Heart right ventricle (tissue), 16 donors: ENCODE data around the gene MS4A8. TPM values are rescaled to one million over a fixed set of nuclear protein-coding genes. Genes with fewer than 3 reads are reported as not detected.
A peak's percentile ranks its signal among the peaks of the same experiment; 100 is the strongest.

Source experiments
- ATAC-seq, 8 donors: fragments of 200-7000 bp; cut with Tn5 transposase; one replicate each; pipeline ENCODE4 v1.9.1; 2020; ENCODE audit warnings: mild to moderate bottlenecking in 8 of 8, moderate library complexity in 8 of 8, moderate number of reproducible peaks in 1 of 8
- DNase-seq, 2 donors: peaks; one replicate each; pipeline ENCODE4 v3.0.0-alpha.2; 2020
- H3K27ac ChIP-seq, 10 donors: fragments of 200-600 bp; sonication (generic) in 2 of 10; one replicate each; pipeline versions ENCODE4 v1.5.0 to v1.8.0; 2020 to 2022; ENCODE audit warnings: mild to moderate bottlenecking in 3 of 10
- H3K27me3 ChIP-seq, 7 donors: fragments of 200-600 bp; one replicate each; pipeline ENCODE4 v1.8.0; 2021 to 2022; ENCODE audit warnings: mild to moderate bottlenecking in 2 of 7
- H3K36me3 ChIP-seq, 9 donors: fragments of 200-600 bp; sonication (generic) in 1 of 9; one replicate each; pipeline versions ENCODE4 v1.5.0 to v1.8.0; 2020 to 2022; ENCODE audit warnings: mild to moderate bottlenecking in 2 of 9
- H3K4me1 ChIP-seq, 9 donors: fragments of 200-600 bp; sonication (generic) in 1 of 9; one replicate each; pipeline versions ENCODE4 v1.5.0 to v1.8.0; 2020 to 2022; ENCODE audit warnings: mild to moderate bottlenecking in 4 of 9
- H3K4me3 ChIP-seq, 10 donors: fragments of 200-600 bp; sonication (generic) in 2 of 10; one replicate each; pipeline versions ENCODE4 v1.5.0 to v1.8.0; 2020 to 2022; ENCODE audit warnings: mild to moderate bottlenecking in 7 of 10, moderate library complexity in 2 of 10
- H3K9me3 ChIP-seq, 11 donors: fragments of 200-600 bp in 10 of 11; sonication (generic) in 2 of 11; one replicate each; pipeline versions ENCODE4 v1.5.0 to v1.8.0; 2013 to 2022; ENCODE audit warnings: mild to moderate bottlenecking in 2 of 11, control low read depth in 1 of 11, moderate library complexity in 1 of 11
- CTCF ChIP-seq, 9 donors: fragments of 200-600 bp; sonication (generic) in 2 of 9; IDR thresholded peaks; one replicate each; pipeline versions ENCODE4 v1.5.0 to v1.8.0; 2021 to 2022; ENCODE audit warnings: antibody characterized with exemption in 9 of 9, mild to moderate bottlenecking in 5 of 9, moderate library complexity in 1 of 9
- WGBS, 2 donors: extraction: QIAGEN DNeasy Blood & Tissue Kit; methylation state at CpG; one replicate each; pipeline ENCODE4 v1.1.7; 2013; ENCODE audit warnings: inconsistent platforms in 1 of 2; 5-methylcytosine and 5-hydroxymethylcytosine counted together
- intact Hi-C, 10 donors: fragments of 100-400 bp; cut with DNase I; formaldehyde crosslinking; loops; one replicate each; pipeline versions ENCODE4 v1.11.1 to v1.14.2; 2022
- polyA plus RNA-seq, 2 donors: library from polyadenylated mRNA; stranded (reverse); fragments of 200-250 nt; gene quantifications; one replicate each; pipeline ENCODE4 v1.2.3, GENCODE V29; 2013
- total RNA-seq, 10 donors: library from RNA; stranded (reverse); fragmentation: NEBNext Ultra II Directional in 3 of 10; extraction: Animal tissue kit (Norgen Biotek cat#: 25700) in 3 of 10; gene quantifications; one replicate each; pipeline versions ENCODE4 v1.2.1 to v1.2.4, GENCODE V29; 2021 to 2023
- donor health status: Arrhythmogenic right ventricular cardiomyopathy.
- donor health status: ischemic (EF 13 %, LVEDD 7.1; RV severe dilation, severe dysfunction).
- donor health status: healthy with polysubstance abuse.
- donor health status: DM: no; HTN: yes; CAD: no.
- donor health status: DM: no; HTN: no; CAD: no.
- donor health status: ischemic (EF 25% LVEDD 6.9; RV normal size, moderate dysfunction).
- donor health status: ischemic (EF 25% LVEDD 5.7; RV mildly dilated, moderate dysfunction).
- donor health status: healthy.
- donor health status: DM: yes; HTN: yes; CAD: no.
- donor health status: Ischemic cardiomyopathy.
- donor health status: ischemic (EF 35%, LVEDD 5.7; RV mildly dilated, moderate dysfunction).
- donor health status: nonischemic (EF 11% LVEDD 7.7; RV severe dilation, severe dysfunction).
- donor health status: DM: yes; HTN: yes; CAD: no.
- donor health status: PGD.
- donor health status: ischemic (EF 29% LVEDD 5.4; RV normal size, mild dysfunction).
- donor health status: nonischemic (EF 23%, LVEDD 6.1; RV moderate dilation, normal function).

The MS4A8 gene
- total and polyA plus RNA-seq, 12 donors, result not detected

DNA sequence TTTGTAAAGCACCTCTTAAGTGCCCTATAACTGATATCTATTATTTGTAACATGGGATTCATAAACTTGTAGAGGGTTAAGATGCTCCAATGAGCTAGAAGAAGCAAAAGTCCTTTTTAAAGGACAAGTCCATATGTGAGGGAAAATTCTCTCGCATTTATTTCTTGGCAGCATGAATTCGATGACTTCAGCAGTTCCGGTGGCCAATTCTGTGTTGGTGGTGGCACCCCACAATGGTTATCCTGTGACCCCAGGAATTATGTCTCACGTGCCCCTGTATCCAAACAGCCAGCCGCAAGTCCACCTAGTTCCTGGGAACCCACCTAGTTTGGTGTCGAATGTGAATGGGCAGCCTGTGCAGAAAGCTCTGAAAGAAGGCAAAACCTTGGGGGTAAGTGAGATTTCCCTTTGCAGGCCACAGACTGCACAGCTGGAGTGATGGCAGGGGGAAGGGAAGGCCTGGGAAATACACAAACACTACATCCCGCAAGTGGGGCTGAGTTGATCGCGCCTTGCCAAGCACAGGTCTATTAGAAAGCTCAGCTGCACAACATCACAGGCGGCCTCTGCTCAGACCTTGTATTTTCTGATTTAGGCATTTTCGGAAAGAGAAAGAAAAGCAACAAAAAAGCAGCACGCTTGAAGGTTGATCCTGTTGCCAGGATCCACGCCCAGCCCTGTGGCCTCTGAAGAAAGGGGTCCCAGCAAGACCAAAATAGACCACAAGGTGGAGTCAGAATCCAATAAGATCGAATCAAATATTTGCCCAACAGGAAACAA is 1.5 kb downstream of the MS4A8 start:
- ATAC-seq, result no peak
- Histone ChIP-seq H3K9me3 (no peaks in the 10 kb centered on the region), H3K36me3 (no peaks in the 10 kb centered on the region), H3K27ac (no peak overlapping the region), H3K27me3 (peaks cover 0 to 4% (median 0%) of the 10 kb centered on the region in 7 donors), H3K4me3 (no peak overlapping the region), H3K4me1 (no peaks in the 10 kb centered on the region)
- peak in 3 of 9 donors; percentile 9 to 22 (median 18) for TF ChIP-seq CTCF (IDR thresholded peaks at IDR 0.05)
- WGBS, 2 donors, result 62 to 64% methylated on average over 14 of the region's 14 CpGs
- DNase-seq, result no peak
- intact Hi-C loops, result loop anchor here in 1 of 10 donors (5.0 kb wide), 1 partner anchor 364 kb away; no protein-coding TSS in a partner anchor

DNA sequence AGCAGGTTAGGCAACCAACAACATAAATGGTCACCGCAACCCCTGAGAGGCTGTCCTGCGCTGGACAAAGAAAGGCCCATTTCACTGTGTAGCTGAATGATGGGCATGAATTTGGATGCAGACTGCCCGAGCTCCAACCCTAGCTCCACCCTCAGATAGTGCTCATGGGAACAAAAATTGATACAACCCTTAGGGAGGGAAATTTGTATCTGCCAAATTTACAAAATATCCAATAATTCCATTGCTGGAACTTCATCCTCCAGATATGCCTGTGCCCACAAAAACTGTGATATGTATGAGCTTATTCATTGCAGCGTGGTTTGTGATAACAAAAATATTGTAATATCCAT is 2.0 kb downstream of the MS4A8 start:
- ATAC-seq, result no peak
- WGBS, 2 donors, result 60 to 66% methylated on average over 4 of the region's 4 CpGs

DNA sequence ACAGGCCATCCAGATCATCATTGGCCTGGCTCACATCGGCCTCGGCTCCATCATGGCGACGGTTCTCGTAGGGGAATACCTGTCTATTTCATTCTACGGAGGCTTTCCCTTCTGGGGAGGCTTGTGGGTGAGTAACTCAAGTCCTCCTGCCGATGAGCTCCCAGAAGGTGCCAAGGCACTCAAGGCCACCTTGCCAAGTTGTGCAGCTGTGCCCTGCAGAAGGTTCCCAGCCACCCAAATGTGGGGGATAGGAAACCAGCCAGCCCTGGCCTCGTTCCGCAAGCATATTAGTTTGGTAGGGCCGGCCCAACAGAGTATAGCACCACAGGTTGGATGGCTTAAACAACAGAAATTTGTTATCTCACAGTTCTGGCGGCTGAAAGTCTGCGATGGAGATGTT is 4.0 kb downstream of the MS4A8 start:
- H3K27me3 ChIP-seq, result peaks cover 0 to 10% (median 0%) of the 10 kb centered on the region in 7 donors
- TF ChIP-seq CTCF (IDR thresholded peaks at IDR 0.05), result no peak
- DNase-seq (no peak), ATAC-seq (no peak)
- H3K9me3 ChIP-seq, result no peaks in the 10 kb centered on the region
- H3K4me3 ChIP-seq, result no peak overlapping the region
- H3K36me3 ChIP-seq, result no peaks in the 10 kb centered on the region
- H3K27ac ChIP-seq, result no peak overlapping the region
- 90 to 92% methylated on average over 12 of the region's 12 CpGs for WGBS, 2 donors
- no peaks in the 10 kb centered on the region for H3K4me1 ChIP-seq
- intact Hi-C loops, result loop anchor here in 1 of 10 donors (5.0 kb wide), 1 partner anchor 366 kb away; no protein-coding TSS in a partner anchor

More for the DNA sequence above, 2.0 kb downstream of the MS4A8 start:
- DNase-seq, result no peak
- no peak for TF ChIP-seq CTCF (IDR thresholded peaks at IDR 0.05)
- no peaks in the 10 kb centered on the region for H3K9me3 ChIP-seq
- H3K27me3 ChIP-seq, result peaks cover 0 to 7% (median 0%) of the 10 kb centered on the region in 7 donors
- H3K4me1 ChIP-seq, result no peaks in the 10 kb centered on the region
- intact Hi-C loops, result loop anchor here in 1 of 10 donors (5.0 kb wide), 1 partner anchor 364 kb away; no protein-coding TSS in a partner anchor
- no peak overlapping the region for H3K4me3 ChIP-seq
- no peak overlapping the region for H3K27ac ChIP-seq
- no peaks in the 10 kb centered on the region for H3K36me3 ChIP-seq

- no peak for TF ChIP-seq CTCF (IDR thresholded peaks at IDR 0.05)
- DNase-seq, result no peak
- ATAC-seq, result no peak
- intact Hi-C loops, result no loop called here
- no peaks in the 10 kb centered on the region for H3K9me3 ChIP-seq
- no peak overlapping the region for H3K27ac ChIP-seq
- no peaks in the 10 kb centered on the region for H3K36me3 ChIP-seq
- H3K27me3 ChIP-seq, result peaks cover 0 to 10% (median 4%) of the 10 kb centered on the region in 7 donors
- no peaks in the 10 kb centered on the region for H3K4me1 ChIP-seq
- 83 to 85% methylated on average over 5 of the region's 5 CpGs for WGBS, 2 donors
- no peak overlapping the region for H3K4me3 ChIP-seq
These were observed 6.5 kb downstream of the MS4A8 start for GRCh38 chr11:60705895-60706294.
